Cardiac muscle cell (in vitro differentiated cells and primary cell): ENCODE measurements around the gene NOTCH2. TPM values are rescaled to one million over a fixed set of nuclear protein-coding genes. Genes with fewer than 3 reads are reported as not detected.
A peak's percentile ranks its signal among the peaks of the same experiment; 100 is the strongest.

Experiments used
- DNase-seq, 2 donors: peaks; one replicate each; pipeline versions ENCODE4 v3.0.0 to v3.0.0-alpha.2; 2010 to 2017; ENCODE audit warnings: low read depth in 1 of 2, low spot score in 1 of 2
- H3K27ac ChIP-seq: fragments of 200-600 bp; sonication (generic); 2 replicates; pipeline ENCODE4 v1.5.1; 2016
- H3K27me3 ChIP-seq: fragments of 200-600 bp; sonication (generic); 2 replicates; pipeline ENCODE4 v1.6.0; 2016; ENCODE audit warnings: control low read depth
- H3K36me3 ChIP-seq: fragments of 200-600 bp; sonication (generic); 2 replicates; pipeline ENCODE4 v1.5.1; 2016; ENCODE audit warnings: control low read depth
- H3K4me1 ChIP-seq: fragments of 200-600 bp; sonication (generic); 2 replicates; pipeline ENCODE4 v1.8.1; 2017; ENCODE audit warnings: low read depth, mild to moderate bottlenecking, mixed run types
- H3K4me3 ChIP-seq: fragments of 200-600 bp; sonication (generic); 2 replicates; pipeline ENCODE4 v1.5.1; 2016; ENCODE audit warnings: mild to moderate bottlenecking
- H3K9me3 ChIP-seq: fragments of 200-600 bp; sonication (generic); 2 replicates; pipeline ENCODE4 v1.5.1; 2017; ENCODE audit warnings: low read depth, mild to moderate bottlenecking, control low read depth
- CTCF ChIP-seq: IDR thresholded peaks from 2 replicates; pipeline ENCODE4 v1.5.1; 2012; ENCODE audit warnings: low read depth, mild to moderate bottlenecking, low read length
- polyA plus RNA-seq: library from polyadenylated mRNA; unstranded; fragments of >200 nt; fragmentation: Nextera tagmentation; extraction: Ambion mirVana; gene quantifications from 2 replicates; pipeline ENCODE4 v1.2.1, GENCODE V29; 2016
- total RNA-seq: library from RNA; depleted of rRNA; stranded (reverse); fragments of >200 nt; gene quantifications from 2 replicates; pipeline ENCODE4 v1.2.3, GENCODE V29; 2016

Gene NOTCH2
- total and polyA plus RNA-seq, 2 experiments from 2014 or later: 25.6 to 52.3 TPM

GRCh38 chr1:119966681-119967080, 102.8 kb downstream of the NOTCH2 start:
- peak in 1 of 2 donors; percentile 14 for DNase-seq
- Histone ChIP-seq H3K27ac (peak overlapping the region; percentile 56), H3K9me3 (no peaks in the 10 kb centered on the region), H3K4me1 (peaks cover 14% of the 10 kb centered on the region), H3K27me3 (no peaks in the 10 kb centered on the region), H3K4me3 (no peak overlapping the region), H3K36me3 (peaks cover 19% of the 10 kb centered on the region)
- no peak for TF ChIP-seq CTCF

DNA sequence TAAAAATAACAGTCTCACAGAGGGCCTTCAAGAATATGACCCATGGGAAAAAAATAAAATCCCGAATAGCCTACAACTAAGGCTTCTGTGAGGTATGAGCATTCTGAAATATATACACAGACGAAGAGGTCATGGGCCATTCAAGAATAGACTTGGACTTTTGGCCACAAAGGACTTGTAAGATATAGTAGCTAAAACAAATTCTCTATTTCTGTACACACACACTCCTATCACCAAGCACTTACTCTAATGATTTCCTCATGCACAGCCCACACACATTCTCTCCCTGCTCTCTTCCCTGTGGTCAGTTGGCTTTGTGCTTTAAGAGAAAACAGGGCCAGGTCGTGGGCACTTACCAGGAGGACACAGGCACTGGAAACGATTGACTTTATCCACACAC, 103.4 kb downstream of the NOTCH2 start:
- Histone ChIP-seq H3K4me3 (no peak overlapping the region), H3K27me3 (no peaks in the 10 kb centered on the region), H3K36me3 (peaks cover 19% of the 10 kb centered on the region), H3K9me3 (no peaks in the 10 kb centered on the region), H3K4me1 (peaks cover 14% of the 10 kb centered on the region), H3K27ac (peak overlapping the region; percentile 56)
- TF ChIP-seq CTCF: no peak
- DNase-seq: peak; percentile 32 to 72

GRCh38 chr1:119964673-119965363, 104.6 kb downstream of the NOTCH2 start:
- peaks cover 14% of the 10 kb centered on the region for H3K4me1 ChIP-seq
- no peaks in the 10 kb centered on the region for H3K9me3 ChIP-seq
- no peaks in the 10 kb centered on the region for H3K27me3 ChIP-seq
- no peak overlapping the region for H3K27ac ChIP-seq
- H3K36me3 ChIP-seq: peaks cover 19% of the 10 kb centered on the region
- H3K4me3 ChIP-seq: no peak overlapping the region
- peak in 1 of 2 donors; percentile 69 for DNase-seq
- no peak for TF ChIP-seq CTCF

DNA sequence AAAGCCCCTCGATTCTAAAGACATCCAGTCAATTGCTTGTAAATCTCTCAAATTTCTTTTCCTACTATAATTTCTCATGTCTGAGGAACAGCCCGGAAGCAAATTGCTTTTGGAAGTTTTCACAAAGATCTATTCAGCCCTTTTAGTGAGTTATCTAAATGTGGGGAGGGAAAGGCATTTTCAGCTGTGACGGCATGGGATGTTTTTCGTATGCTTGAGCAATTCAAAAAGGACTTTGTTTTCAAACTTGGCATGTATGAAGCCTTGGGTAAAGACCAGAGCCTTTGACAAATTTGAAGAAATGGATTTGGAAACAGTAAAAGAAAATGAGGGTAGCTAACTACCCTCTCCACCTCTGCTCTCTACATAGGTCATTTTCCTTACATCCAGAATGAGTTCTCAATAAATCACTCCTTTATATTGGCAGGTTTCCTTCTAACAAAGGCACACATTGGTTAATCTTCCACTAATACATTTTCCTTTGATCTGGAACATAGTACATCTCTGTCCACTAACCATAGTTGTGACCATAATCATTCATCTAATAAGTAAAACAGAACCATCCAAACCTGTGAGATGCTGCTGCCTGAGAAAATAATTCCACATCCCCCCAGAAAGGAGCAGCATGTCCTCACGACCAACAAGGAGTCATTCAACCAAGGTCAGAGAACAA, 107.0 kb downstream of the NOTCH2 start:
- H3K4me3 ChIP-seq: no peak overlapping the region
- DNase-seq: peak in 1 of 2 donors; percentile 85
- peaks cover 22% of the 10 kb centered on the region for H3K36me3 ChIP-seq
- no peak for TF ChIP-seq CTCF
- H3K27me3 ChIP-seq: no peaks in the 10 kb centered on the region
- H3K4me1 ChIP-seq: peaks cover 14% of the 10 kb centered on the region
- H3K9me3 ChIP-seq: no peaks in the 10 kb centered on the region
- H3K27ac ChIP-seq: no peak overlapping the region

DNA sequence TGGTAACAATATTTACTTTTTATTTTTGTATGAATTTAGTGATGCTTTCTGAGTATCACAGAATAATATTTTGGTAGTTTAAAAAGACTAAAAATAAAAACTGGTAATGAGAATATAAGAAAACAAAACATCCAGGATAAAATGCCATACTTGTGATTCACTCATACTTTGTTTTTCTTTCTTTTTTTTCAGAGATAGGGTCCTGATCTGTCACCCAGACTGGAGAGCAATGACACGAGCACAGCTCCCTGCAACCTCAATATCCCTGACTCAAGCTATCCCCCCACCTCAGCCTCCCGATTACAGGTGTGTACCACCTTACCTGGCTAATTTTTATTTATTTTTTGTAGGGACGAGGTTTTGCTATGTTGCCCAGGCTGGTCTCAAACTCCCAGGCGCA, 109.0 kb downstream of the NOTCH2 start:
- H3K9me3 ChIP-seq: no peaks in the 10 kb centered on the region
- H3K27ac ChIP-seq: no peak overlapping the region
- no peaks in the 10 kb centered on the region for H3K27me3 ChIP-seq
- DNase-seq: no peak
- TF ChIP-seq CTCF: no peak
- H3K4me1 ChIP-seq: no peaks in the 10 kb centered on the region
- peaks cover 15% of the 10 kb centered on the region for H3K36me3 ChIP-seq
- no peak overlapping the region for H3K4me3 ChIP-seq
